MM.1S (cell line): ENCODE data around the gene LIN28B.
"Not testable (repeated sequence)": the region's sequence is repeated elsewhere in the genome, so short reads cannot be mapped to it uniquely, and the experiment has no call there.

Experiments
- EZH2 ChIP-seq: fragments of 300-600 bp; sonication (generic); optimal IDR thresholded peaks from 2 replicates; pipeline ENCODE3; 2017; ENCODE audit warnings: low read depth, mild to moderate bottlenecking, antibody characterized with exemption, low read length, mixed read lengths
- TF ChIP-seq, protein P1 (sequence below): fragments of 300-600 bp; sonication (generic); IDR thresholded peaks from 2 replicates; pipeline ENCODE4 v1.5.1; 2016; ENCODE audit warnings: antibody characterized with exemption, low read length, mixed read lengths

GRCh38 chr6:105013459-105013858 is 56.6 kb downstream of the LIN28B start:
- TF ChIP-seq, protein P1, sequence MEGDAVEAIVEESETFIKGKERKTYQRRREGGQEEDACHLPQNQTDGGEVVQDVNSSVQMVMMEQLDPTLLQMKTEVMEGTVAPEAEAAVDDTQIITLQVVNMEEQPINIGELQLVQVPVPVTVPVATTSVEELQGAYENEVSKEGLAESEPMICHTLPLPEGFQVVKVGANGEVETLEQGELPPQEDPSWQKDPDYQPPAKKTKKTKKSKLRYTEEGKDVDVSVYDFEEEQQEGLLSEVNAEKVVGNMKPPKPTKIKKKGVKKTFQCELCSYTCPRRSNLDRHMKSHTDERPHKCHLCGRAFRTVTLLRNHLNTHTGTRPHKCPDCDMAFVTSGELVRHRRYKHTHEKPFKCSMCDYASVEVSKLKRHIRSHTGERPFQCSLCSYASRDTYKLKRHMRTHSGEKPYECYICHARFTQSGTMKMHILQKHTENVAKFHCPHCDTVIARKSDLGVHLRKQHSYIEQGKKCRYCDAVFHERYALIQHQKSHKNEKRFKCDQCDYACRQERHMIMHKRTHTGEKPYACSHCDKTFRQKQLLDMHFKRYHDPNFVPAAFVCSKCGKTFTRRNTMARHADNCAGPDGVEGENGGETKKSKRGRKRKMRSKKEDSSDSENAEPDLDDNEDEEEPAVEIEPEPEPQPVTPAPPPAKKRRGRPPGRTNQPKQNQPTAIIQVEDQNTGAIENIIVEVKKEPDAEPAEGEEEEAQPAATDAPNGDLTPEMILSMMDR, result not testable (repeated sequence)
- not testable (repeated sequence) for TF ChIP-seq EZH2
